MV-4-11 (cell line): ENCODE measurements around the gene ARHGAP24.
"Not testable (repeated sequence)": the region's sequence is repeated elsewhere in the genome, so short reads cannot be mapped to it uniquely, and the experiment has no call there.

Experiments used
- DNase-seq: peaks from one replicate; lab custom pipeline; 2025; lab: John Stamatoyannopoulos, UW

The ARHGAP24 gene

DNA sequence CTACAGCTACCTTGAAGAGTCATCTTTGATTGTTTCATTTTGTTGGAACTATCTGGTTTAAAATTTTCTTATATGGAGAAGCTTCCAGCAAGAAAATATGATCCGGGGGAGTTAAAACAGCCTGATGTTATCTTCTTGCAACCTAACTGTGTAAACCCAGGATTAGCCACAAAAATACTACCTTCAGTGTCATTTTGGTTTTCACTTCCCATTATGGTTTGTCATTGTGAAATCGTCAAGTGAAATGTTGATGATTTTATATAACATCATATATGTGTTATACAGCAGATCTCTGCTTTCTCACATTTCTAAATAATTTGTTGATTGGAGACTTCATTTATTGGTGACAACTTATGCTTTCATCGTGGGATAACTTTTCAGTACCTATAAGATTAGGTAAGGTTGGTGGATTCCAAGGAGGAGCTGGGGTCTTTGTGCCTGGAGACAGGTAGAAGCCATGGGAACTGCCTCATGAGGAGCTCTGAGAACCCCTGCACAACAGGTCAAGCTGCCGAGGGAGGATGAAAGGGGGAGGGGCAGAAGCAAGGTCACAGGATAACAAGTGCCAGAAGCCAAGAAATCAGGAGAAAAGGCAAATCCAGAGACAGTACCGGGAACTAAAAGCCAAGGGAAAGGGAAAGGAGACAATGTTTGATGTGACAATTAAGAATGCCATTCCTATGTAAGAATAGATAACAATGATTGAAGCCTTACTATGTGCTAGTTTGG, 7.2 kb downstream of the ARHGAP24 start:
- DNase-seq: peak; percentile 46

DNA sequence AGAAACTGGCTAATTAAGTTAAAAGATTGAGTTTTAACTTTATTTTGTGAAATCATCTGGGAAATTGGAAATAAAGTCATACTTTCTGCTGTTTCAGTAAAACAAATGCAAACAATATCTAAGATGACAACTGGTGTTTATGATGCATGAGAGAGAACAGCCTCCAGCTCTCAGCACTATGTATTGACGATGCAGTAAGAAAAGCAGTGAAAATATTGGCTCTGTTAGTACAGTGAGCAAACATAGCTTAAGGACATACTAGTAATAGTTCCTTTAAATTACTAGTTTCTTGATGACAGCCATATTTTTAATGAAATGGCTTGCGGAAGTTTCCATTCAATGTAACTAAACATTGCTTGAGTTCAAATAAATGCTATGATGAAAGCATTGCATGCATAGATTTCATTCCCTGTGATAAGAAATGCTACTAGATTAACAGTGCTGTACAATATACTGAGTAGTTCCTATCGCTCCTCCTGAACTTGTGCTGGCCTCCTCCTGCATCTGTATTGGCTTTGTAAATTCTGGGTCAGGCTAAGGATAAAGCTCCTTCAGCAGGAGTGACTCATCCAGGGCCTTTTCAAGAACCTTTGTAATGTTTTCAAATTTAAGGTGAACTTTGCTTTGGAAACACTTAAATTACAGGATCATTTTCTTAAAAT, 11.6 kb downstream of the ARHGAP24 start:
- DNase-seq: no peak

DNA sequence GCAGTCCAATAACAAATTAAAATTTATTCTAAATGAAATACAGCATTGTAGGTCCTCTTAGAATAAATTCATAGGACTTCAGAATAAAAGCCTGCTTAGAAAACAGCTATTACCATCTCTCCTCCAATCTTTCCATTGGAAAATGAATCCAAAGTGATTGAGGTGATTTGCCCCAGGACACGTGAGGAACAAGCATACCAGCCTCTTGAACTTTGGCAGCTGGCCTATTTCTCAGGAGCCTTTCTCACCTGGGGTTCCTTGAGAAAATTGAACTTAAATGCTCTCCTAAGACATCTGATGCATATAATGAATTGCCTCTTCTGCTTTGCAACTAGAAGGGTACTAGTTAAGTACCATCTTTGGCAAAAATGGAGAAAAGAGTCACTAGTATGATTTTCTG, 13.5 kb downstream of the ARHGAP24 start:
- DNase-seq: no peak

DNA sequence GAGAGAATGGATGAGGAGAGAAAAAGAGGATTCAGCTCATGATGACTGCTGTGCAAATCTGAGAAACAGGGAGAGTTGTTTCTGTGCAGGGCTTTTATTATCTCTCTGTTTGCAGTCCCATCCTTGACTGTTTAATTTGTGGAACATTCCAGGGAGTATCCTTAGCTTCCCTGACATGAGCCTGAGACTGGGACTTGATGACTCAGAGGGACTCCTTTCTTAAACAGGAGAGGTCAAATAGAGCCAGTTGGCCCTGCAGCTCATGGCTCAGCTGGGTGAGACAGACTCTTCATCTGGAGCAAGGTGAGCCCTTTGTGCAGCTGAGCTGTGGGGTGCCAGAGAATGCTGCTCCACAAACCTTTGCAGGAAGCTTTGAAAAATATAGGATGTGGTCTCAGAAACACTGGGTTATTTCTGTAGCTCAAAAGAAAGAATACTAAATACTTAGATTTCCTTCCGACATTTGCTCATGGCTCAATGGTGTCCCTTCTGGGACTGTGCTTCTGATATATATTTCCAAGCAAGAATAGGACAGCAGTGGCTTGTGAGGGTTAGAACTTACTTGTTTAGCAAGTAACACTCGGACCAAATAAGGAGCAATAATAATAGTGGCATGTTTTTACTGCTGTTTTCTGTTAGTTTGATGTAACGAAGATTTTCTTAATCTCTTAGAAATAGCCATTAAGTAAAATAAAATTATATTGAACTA, 14.5 kb downstream of the ARHGAP24 start:
- DNase-seq: no peak

DNA sequence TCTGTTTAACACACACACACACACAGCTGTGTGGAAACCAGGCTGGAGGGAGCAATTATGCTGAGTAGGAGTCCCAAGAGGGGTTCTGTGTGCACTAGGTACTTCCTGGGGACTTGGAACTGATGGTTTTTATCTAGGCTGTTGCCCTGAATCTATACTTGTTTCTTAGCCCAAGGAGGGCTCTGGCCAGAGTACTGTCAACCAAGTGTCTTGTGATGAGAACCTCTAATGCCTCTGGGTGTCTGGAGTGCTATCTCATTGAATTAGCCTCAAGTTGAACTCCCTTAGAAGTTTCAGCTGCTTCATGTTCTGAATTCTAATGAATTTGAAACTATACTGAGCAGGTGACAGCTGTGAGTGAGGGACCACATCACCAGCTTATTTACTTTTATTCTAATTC, 16.6 kb downstream of the ARHGAP24 start:
- DNase-seq: no peak

DNA sequence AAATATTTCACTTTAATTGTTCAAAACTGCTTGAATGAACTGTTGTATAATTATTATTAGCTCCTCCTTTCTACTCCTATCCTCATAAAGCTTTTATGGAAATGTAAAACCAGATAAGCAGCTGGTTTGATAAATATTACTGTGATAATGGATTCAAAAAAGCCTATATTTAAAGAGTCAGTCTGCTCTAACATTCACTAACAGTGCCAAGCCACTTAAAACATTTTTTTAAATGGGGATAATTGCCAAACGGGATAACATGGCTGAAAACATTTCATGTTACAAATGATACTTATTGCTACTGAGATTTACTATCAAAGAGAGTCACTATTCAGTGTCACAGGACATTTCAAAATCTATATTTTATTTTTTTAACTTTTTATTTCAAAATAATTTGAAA, 17.4 kb downstream of the ARHGAP24 start:
- DNase-seq: no peak

DNA sequence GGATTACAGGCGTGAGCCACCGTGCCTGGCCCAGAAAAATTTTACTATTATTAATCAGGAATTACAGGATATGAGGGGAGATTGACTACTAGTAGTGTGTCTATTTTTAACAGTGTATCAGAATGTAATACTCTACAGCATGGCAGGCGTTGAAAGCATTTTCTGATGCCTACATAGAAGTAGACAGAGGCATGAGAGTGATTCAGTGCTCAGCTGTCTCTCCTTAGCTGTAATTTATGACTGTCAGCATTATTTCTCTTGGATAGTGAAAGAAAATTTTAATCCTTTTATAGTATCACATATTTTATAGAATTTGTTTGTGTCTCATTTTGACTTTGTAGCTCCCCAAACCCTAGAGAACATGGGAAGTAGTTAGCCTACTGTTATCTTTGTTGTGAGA, 20.7 kb downstream of the ARHGAP24 start:
- DNase-seq: no peak

DNA sequence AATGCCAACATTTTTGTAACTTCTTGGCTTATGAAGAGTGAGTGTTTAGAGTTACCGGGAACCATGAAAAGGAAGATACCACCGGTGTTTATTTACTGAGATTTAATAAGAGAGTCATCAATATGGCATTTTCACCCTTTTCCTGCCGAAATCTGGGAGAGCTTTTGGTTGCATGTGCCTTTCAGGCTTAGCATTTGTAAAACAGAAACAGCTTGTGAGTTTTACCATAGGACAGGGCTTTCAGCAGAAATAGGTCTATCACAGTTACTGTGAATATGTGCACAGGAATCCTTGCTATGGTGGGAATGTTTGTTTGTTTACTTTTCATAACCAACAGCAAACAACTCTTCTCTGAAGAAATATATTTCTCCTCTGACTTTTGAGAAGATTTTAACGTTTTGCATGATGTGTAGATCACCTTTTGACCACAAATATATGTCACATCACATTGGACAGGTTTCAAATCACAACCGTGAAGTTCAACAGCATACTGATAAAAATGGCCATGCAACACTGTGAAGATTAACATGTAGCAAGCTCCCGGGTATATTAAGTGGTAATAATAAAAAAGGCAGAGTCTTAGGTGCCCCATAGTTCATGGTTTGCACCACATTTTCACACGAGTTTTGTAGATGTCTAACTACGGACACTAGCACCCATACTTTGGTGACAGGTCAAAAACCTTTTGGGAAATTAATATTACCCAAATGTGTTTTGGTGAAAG, 21.3 kb downstream of the ARHGAP24 start:
- no peak for DNase-seq

DNA sequence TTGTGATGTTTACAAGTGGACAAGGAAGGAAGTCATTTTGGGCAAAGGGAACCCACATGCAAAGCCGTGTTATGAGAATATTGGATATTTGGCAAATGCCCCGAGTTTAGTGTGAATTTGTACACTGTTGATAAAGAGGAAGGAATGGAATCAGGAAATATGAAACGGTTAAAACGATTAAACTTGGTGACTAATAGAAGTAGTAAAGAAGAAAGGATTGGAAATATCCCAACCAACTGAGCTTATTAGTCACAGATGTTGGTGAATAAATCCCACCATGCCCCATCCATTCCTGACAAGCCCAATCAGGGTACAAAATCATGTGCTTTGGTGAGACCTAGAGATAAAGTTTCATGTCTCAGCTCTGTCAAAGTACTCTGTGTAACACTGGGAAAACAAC, 22.0 kb downstream of the ARHGAP24 start:
- peak; percentile 27 for DNase-seq

DNA sequence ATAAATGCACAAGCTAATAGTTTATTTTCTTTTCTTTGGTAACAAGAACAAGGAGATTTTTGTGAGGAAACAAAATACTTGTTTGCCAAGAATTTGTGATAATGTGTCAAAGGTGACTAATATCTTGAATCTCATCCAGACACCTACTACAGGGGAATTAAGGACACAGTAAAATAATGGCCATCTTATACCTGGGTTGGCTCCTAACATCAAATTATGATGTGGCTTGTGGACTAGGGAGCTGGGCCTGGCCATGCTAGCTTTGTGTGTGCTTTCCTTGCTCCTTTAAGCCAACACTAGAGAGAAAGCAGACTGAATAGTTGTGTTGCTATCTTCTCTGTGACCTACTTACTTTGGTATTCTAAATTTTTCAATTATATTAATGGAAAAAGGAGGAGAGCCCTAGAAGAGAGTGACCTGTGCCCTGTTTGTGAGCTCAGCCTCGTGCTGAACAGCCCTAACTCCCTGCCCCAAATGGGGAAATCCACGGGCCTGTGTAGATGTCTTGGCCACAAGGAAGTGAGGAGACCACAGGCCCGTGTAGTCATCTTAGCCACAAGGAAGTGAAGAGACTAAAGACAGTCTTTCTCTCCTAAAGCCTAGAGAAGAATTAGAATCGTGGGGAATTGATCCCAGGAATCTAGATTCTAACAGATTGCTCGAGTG, 23.3 kb downstream of the ARHGAP24 start:
- DNase-seq: peak; percentile 89

DNA sequence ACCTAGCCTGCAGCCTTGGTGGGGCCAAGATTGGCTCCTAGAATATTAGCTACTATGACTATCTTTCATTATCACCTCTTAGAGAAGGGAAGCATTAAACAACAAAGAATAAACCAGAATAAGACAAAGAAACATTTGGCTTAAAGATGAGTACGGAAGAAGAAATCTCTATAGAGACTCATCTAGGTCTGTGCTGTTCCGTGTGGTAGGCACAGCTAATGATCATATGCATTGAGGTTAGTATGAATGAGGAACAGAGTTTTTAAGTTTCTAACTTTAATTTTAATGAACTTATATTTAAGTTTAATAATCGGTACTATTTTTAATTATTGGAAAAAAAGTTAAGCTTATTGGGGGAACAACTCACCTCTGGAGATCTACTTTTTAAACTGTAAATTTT, 24.6 kb downstream of the ARHGAP24 start:
- no peak for DNase-seq

DNA sequence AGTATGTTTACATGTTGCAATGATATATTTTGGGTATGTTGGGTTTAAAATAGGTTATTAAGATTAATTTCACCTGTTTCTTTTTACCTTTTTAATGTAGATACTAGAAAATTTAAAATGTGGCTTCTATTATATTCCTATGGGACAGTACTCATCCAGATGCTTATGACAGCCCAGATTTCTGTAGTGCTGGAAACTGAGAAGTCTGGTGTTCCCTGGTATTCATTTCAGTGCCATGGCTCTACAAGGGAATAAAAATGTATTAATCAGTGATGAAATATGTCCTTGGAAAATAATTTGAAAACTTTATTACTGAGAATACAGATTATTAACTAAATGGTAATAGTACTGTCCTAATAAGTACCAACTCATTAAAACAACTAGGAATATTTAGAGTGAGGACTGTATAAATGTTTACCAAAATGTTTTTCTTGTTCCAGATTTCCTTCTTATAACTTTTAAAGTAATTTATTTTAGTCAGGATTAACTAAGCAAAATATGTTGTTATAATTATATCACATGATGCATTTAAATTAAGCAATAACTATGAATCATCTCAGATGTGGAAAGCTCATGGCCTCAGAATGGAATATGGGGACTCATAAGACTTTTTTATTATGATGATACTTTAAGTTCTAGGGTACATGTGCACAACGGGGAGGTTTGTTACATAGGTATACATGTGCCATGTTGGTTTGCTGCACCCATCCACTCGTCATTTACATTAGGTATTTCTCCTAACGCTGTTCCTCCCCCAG, 25.3 kb downstream of the ARHGAP24 start:
- peak; percentile 4 for DNase-seq

DNA sequence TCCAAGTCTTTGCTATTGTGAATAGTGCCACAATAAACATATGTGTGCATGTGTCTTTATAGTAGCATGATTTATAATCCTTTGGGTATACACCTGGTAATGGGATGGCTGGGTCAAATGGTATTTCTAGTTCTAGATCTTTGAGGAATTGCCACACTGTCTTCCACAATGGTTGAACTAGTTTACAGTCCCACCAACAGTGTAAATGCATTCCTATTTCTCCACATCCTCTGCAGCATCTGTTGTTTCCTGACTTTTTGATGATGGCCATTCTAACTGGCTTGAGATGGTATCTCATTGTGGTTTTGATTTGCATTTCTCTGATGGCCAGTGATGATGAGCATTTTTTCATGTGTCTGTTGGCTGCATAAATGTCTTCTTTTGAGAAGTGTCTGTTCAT, 26.2 kb downstream of the ARHGAP24 start:
- DNase-seq: not testable (repeated sequence)

DNA sequence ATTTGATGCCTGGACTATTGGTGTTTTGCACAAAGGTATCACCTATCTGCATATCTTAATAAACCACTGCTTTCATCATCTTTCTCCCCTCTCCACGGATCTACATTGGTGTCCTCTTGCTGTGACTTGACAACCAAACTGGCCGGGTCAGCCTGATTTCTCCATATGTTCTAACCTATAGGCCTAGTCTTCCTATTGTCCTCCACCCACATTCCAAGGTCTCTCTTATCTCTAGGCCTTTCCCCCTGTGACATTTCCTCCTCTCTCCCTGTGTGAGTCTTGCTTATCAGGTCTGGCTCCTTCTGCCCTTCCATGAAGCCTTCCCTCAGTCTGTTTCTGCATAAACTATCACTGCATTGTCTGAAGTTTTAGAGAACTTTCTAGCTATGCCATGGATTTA, 33.7 kb downstream of the ARHGAP24 start:
- no peak for DNase-seq

DNA sequence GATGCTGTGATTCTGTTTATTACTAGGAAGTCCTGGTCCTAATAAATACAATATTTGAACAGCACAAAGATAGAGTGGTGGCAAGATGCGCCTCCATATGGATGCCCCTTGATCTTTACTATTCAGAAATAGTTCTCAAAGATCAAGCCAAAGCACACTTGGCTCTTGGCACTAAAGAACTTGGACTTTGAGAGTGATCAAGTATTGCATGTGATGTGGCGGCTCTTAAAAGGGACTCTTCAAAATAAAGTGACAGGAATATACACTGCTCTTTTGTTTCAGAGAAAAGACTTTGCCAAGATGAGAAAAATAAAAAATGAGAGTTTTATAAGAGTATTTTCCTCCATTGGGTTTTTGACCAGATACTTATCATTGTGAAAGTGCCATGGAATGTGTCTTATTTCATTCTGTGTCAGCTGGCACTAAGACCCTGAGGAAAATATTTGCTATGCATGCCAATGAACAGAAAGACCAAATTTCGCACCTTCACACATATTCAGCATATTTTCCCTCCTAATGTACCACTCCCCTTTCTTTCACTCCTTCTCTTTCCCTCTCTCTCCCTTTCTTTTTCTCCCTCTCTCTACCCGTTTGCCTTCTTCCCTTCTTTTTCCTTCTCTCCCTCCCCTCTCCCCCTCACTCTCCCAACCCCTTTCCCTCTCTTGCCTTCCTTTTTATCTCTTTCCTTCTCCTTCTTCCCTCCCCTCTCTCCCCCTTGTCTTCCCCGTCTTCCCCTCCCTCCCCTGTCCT, 35.1 kb downstream of the ARHGAP24 start:
- no peak for DNase-seq

DNA sequence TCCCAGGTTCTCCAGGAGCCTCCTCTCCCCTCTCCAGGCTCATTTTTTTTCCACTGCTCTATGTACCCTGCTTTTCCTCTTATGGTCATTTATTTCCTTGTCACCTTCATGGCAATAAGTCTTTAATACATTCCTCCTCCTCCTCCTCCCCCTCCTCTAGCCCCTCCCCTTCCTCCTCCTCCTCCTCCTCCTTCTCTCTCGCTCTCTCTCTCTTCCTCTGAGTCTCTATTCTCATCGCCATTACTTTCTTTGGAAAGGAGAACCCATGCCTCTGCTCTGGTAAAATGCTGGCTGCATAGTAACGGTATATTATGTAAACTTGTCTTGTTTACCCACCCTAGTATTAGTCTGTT, 35.7 kb downstream of the ARHGAP24 start:
- no peak for DNase-seq

DNA sequence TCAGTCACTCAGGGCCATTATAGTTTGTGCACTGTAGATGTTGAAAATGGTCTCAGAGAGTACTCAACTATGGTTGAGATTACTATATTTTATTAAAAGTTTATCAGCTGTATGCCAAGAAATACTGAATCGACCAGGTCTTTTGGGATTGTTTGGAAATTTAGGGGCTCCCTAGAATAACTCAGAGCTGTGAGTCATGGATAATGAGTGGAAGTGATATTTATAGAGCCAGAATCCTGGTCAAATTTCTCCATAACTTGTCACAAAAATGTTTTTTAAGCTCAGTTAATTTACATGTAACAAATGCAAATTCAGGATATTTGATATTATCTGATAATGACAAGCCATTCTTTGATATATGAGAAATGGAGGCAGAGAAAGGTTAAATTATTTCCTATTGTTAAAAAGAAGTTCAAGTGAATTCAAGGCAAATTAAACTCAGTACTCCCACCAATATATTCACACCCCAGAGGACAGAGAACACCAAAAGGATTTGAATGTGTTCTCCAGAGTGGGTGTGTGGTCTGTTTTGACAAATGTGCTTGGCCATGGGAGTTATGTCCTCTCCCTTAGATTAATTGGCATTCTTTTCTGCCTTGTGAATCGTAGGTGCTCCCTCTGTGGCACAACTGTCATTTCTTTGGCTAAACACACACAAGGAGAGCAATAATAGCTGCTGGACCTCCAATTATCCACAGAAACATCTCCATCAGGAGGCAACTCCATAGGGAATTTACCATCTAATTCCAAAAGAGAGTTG, 37.7 kb downstream of the ARHGAP24 start:
- DNase-seq: no peak

DNA sequence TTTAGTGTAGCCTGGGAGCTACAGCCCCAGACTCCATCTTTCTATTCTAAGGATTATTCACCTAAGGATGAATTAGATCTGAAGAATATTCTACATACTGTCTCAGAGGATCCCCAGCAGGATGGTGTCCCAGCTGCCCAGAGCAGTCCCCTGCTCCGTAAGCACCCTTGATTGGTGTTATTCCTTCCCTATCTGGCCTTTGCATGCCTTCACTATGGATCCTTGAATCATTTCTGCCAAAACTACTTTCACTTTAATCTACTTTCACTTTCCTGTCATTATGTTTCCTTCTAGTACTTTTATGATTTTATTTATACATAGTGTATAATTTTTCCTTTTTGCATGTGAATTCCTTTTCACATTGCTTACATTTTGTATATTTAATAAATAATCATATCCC, 39.2 kb downstream of the ARHGAP24 start:
- no peak for DNase-seq

DNA sequence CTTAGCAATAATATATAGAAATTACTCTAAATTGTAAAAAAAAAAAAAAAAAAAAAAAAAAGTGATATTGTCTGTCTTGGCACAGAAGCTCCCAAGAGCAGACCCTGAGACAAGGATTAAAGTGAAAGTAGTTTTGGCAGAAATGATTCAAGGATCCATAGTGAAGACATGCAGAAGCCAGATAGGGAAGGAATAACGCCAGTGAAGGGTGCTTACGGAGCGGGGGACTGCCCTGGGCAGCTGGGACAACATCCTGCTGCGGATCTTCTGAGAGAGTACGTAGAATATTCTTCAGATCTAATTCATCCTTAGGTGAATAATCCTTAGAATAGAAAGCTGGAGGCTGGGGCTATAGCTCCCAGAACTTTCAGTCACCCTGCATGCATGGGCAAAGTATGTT, 39.8 kb downstream of the ARHGAP24 start:
- no peak for DNase-seq

DNA sequence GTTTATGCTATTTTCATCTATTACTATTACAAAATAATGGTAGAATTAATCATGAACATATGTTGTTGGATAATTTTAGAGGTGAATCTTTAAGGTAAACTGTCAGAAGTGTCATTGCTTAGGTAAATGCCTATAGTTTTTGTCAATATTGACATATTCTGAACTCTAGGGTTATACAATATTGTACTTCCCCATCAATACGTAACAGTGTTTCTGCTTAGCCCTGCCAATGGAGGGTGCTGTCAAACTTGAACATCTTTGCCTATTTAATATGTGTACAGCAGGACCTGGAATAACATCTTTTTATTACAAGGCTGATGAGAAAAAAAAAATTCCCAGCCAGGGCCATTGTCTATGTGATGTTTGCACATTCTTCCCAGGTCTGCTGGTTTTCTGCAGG, 40.8 kb downstream of the ARHGAP24 start:
- no peak for DNase-seq
